H1 (cell line): Measurements from ENCODE around the gene DCTD. TPM values are rescaled to one million over a fixed set of nuclear protein-coding genes. Genes with fewer than 3 reads are reported as not detected.

Experiments
- CTCF ChIA-PET: fragments of 300-600 bp; sonication (Branson Sonifier 250); formaldehyde crosslinking; loops from one replicate; lab custom pipeline; 2021; ENCODE audit not compliant: partially characterized antibody; lab: Charles Lee
- POLR2A ChIA-PET: fragments of 300-600 bp; sonication (Branson Sonifier 250); formaldehyde crosslinking; loops from one replicate; lab custom pipeline; 2021; ENCODE audit warnings: inconsistent platforms; ENCODE audit not compliant: partially characterized antibody; lab: Charles Lee
- DNase-seq, 2 experiments: peaks; one replicate each; pipeline versions ENCODE4 v3.0.0 to v3.0.0-alpha.2; 2010 to 2022; ENCODE audit warnings: low spot score in 2 of 2, low read depth in 1 of 2, mixed read lengths in 1 of 2
- FAIRE-seq: peaks from 2 replicates; lab custom pipeline; 2011; peaks lifted over from hg19 to GRCh38; lab: Jason Lieb, UNC
- H2AFZ ChIP-seq: 2 replicates; pipeline ENCODE4 v1.8.1; 2012; ENCODE audit warnings: low read length, inconsistent platforms
- H2AK5ac ChIP-seq: 2 replicates; pipeline ENCODE4 v1.6.1; 2013; ENCODE audit warnings: low read depth, low read length
- H2BK120ac ChIP-seq: replicated peaks from 2 replicates; pipeline ENCODE3; 2013; ENCODE audit warnings: low read depth, low read length, inconsistent platforms
- H2BK12ac ChIP-seq: 2 replicates; pipeline ENCODE4 v1.6.1; 2013; ENCODE audit warnings: low read depth, low read length
- H2BK15ac ChIP-seq: 2 replicates; pipeline ENCODE4 v1.6.1; 2013; ENCODE audit warnings: low read length
- H2BK20ac ChIP-seq: 2 replicates; pipeline ENCODE4 v1.6.1; 2013; ENCODE audit warnings: low read length
- H2BK5ac ChIP-seq: 2 replicates; pipeline ENCODE4 v1.6.1; 2013; ENCODE audit warnings: low read depth, low read length
- H3K14ac ChIP-seq: 2 replicates; pipeline ENCODE4 v1.6.1; 2013; ENCODE audit warnings: inconsistent platforms; ENCODE audit not compliant: insufficient read length
- H3K18ac ChIP-seq: 2 replicates; pipeline ENCODE4 v1.6.1; 2013; ENCODE audit warnings: low read length; ENCODE audit errors: extremely low read depth
- H3K23ac ChIP-seq: 2 replicates; pipeline ENCODE4 v1.6.1; 2013; ENCODE audit warnings: inconsistent platforms; ENCODE audit not compliant: insufficient read length
- H3K23me2 ChIP-seq: 2 replicates; pipeline ENCODE4 v1.6.1; 2013; ENCODE audit warnings: low read depth, low read length
- H3K27ac ChIP-seq: 2 replicates; pipeline ENCODE4 v1.6.1; 2011; ENCODE audit warnings: low read depth, low read length, inconsistent platforms
- H3K27me3 ChIP-seq, 4 experiments: replicated peaks in 1 of 4; 1 replicate in 1 of 4; 2 replicates in 3 of 4; pipeline versions ENCODE4 v1.6.1 to v1.8.1; 2011 to 2013; ENCODE audit warnings: low read length in 3 of 4, mild to moderate bottlenecking in 3 of 4, inconsistent platforms in 2 of 4, mixed read lengths in 2 of 4, moderate library complexity in 1 of 4; ENCODE audit not compliant: control insufficient read depth in 3 of 4, insufficient read depth in 3 of 4; ENCODE audit errors: extremely low read depth in 1 of 4
- H3K36me3 ChIP-seq, 4 experiments: 2 replicates each; pipeline versions ENCODE4 v1.6.1 to v1.8.1; 2011 to 2013; ENCODE audit warnings: mild to moderate bottlenecking in 4 of 4, low read length in 3 of 4, moderate library complexity in 2 of 4, control low read depth in 1 of 4, inconsistent platforms in 1 of 4; ENCODE audit not compliant: insufficient read depth in 4 of 4, control insufficient read depth in 2 of 4
- H3K4ac ChIP-seq: replicated peaks from 2 replicates; pipeline ENCODE3; 2013; ENCODE audit warnings: low read length, low read depth, mixed read lengths, inconsistent platforms; ENCODE audit not compliant: insufficient read length
- H3K4me1 ChIP-seq, 4 experiments: replicated peaks in 1 of 4; 1 replicate in 1 of 4; 2 replicates in 3 of 4; pipeline versions ENCODE4 v1.6.1 to v1.8.1; 2011 to 2013; ENCODE audit warnings: low read length in 3 of 4, inconsistent platforms in 2 of 4, mixed read lengths in 1 of 4; ENCODE audit not compliant: insufficient read depth in 4 of 4, control insufficient read depth in 3 of 4
- H3K4me2 ChIP-seq, 2 experiments: 2 replicates each; pipeline versions ENCODE4 v1.6.1 to v1.8.1; 2011 to 2013; ENCODE audit warnings: low read depth in 2 of 2, low read length in 2 of 2, control low read depth in 1 of 2, inconsistent platforms in 1 of 2, mild to moderate bottlenecking in 1 of 2; ENCODE audit not compliant: insufficient read depth in 1 of 2
- H3K4me3 ChIP-seq, 4 experiments: fragments of 200-600, 300-600 bp in 1 of 4; sonication (generic), shearing (Covaris generic), sonication (Bioruptor Twin) in 1 of 4; 2 replicates each; pipeline versions ENCODE4 v1.5.1 to v1.8.1; 2011 to 2016; ENCODE audit warnings: low read length in 4 of 4, low read depth in 3 of 4, control low read depth in 2 of 4, inconsistent platforms in 2 of 4, mild to moderate bottlenecking in 2 of 4, mixed read lengths in 1 of 4, moderate library complexity in 1 of 4; ENCODE audit not compliant: insufficient read depth in 2 of 4; ENCODE audit errors: extremely low read depth in 1 of 4
- H3K56ac ChIP-seq: replicated peaks from 2 replicates; pipeline ENCODE3; 2013; ENCODE audit warnings: low read depth, mild to moderate bottlenecking, mixed read lengths, low read length, inconsistent platforms; ENCODE audit not compliant: insufficient read length
- H3K79me1 ChIP-seq: 2 replicates; pipeline ENCODE4 v1.6.1; 2013; ENCODE audit warnings: low read depth, low read length, control low read depth
- H3K79me2 ChIP-seq, 2 experiments: 2 replicates each; pipeline versions ENCODE4 v1.6.1 to v1.8.1; 2012 to 2013; ENCODE audit warnings: low read length in 2 of 2, mild to moderate bottlenecking in 2 of 2, inconsistent platforms in 1 of 2; ENCODE audit not compliant: insufficient read depth in 2 of 2, control insufficient read depth in 1 of 2
- H3K9ac ChIP-seq, 4 experiments: replicated peaks in 1 of 4; 1 replicate in 1 of 4; 2 replicates in 3 of 4; pipeline versions ENCODE4 v1.6.1 to v1.8.1; 2011 to 2013; ENCODE audit warnings: low read depth in 3 of 4, low read length in 3 of 4, control low read depth in 2 of 4, mild to moderate bottlenecking in 2 of 4, moderate library complexity in 2 of 4, inconsistent platforms in 1 of 4; ENCODE audit errors: extremely low read depth in 1 of 4
- H3K9me3 ChIP-seq, 2 experiments: 2 replicates each; pipeline versions ENCODE4 v1.6.1 to v1.8.1; 2012 to 2013; ENCODE audit warnings: mild to moderate bottlenecking in 2 of 2, moderate library complexity in 2 of 2, control low read depth in 1 of 2, inconsistent platforms in 1 of 2, low read depth in 1 of 2, low read length in 1 of 2, mixed read lengths in 1 of 2; ENCODE audit not compliant: insufficient read depth in 2 of 2
- H4K20me1 ChIP-seq, 2 experiments: replicated peaks in 1 of 2; 2 replicates each; pipeline versions ENCODE3 to v1.8.1; 2011 to 2013; ENCODE audit warnings: inconsistent platforms in 2 of 2, low read length in 2 of 2, mild to moderate bottlenecking in 1 of 2; ENCODE audit not compliant: insufficient read depth in 2 of 2, control insufficient read depth in 1 of 2
- H4K5ac ChIP-seq: 2 replicates; pipeline ENCODE4 v1.6.1; 2013; ENCODE audit warnings: low read length, low read depth, mixed read lengths, inconsistent platforms; ENCODE audit not compliant: insufficient read length
- H4K8ac ChIP-seq: 2 replicates; pipeline ENCODE4 v1.8.0; 2013; ENCODE audit warnings: mild to moderate bottlenecking, moderate library complexity, low read length, inconsistent platforms; ENCODE audit not compliant: insufficient read depth; ENCODE audit errors: extremely low read depth
- H4K91ac ChIP-seq: replicated peaks from 2 replicates; pipeline ENCODE3; 2013; ENCODE audit warnings: low read length, mixed read lengths, inconsistent platforms; ENCODE audit not compliant: insufficient read length
- E2F6 ChIP-seq: IDR thresholded peaks from 2 replicates; pipeline ENCODE4 v1.6.1; 2012; ENCODE audit warnings: inconsistent platforms
- HDAC6 ChIP-seq: IDR thresholded peaks from one replicate; pipeline ENCODE4 v1.7.1; 2012; ENCODE audit warnings: low read depth, mild to moderate bottlenecking, inconsistent platforms, low read length, moderate library complexity
- SIN3A ChIP-seq, 2 experiments: IDR thresholded peaks in 1 of 2; conservative IDR thresholded peaks in 1 of 2; 2 replicates each; pipeline ENCODE4 v1.6.1; 2011 to 2012; ENCODE audit warnings: low read length in 2 of 2, improper control_type of control experiment in 1 of 2, low read depth in 1 of 2, mild to moderate bottlenecking in 1 of 2
- WGBS, 2 experiments: shearing (Covaris generic) in 1 of 2; methylation state at CpG; one replicate each; pipeline versions ENCODE4 v1.1.6 to v1.1.7; 2013 to 2015; ENCODE audit warnings: low lambda C conversion rate in 2 of 2, mixed read lengths in 2 of 2, inconsistent platforms in 1 of 2, low coverage in 1 of 2, missing lambda C conversion rate in 1 of 2; ENCODE audit not compliant: insufficient replicate concordance in 2 of 2, insufficient coverage in 1 of 2, insufficient read length in 1 of 2; ENCODE audit errors: extremely low coverage in 1 of 2, missing lambda C conversion rate in 1 of 2; 5-methylcytosine and 5-hydroxymethylcytosine counted together
- polyA plus RNA-seq, 7 experiments: library from polyadenylated mRNA; depleted of rRNA in 3 of 7; stranded (reverse) in 5 of 7; unstranded in 2 of 7; fragments of >200 nt in 5 of 7; fragments of 200-250 nt in 2 of 7; gene quantifications; 1 replicate in 5 of 7; 2 replicates in 1 of 7; 4 replicates in 1 of 7; pipeline versions ENCODE4 v1.2.1 to v1.2.3, GENCODE V29; 2011 to 2013; ENCODE audit warnings: missing spikeins in 2 of 7, mixed read lengths in 2 of 7
- total RNA-seq: library from RNA; stranded (reverse); fragmentation: NEBNext Ultra II Directional; extraction: Animal tissue kit (Norgen Biotek cat#: 25700); gene quantifications from 2 replicates; pipeline ENCODE4 v1.2.1, GENCODE V29; 2021

The DCTD gene
- total and polyA plus RNA-seq, 2 of the 8 experiments (the other 6 are each of a cell fraction or from before 2014, with no cell fraction given), result 60.2 to 69.5 TPM

GRCh38 chr4:182883351-182883750 is 33.8 kb downstream of the DCTD start:
- Histone ChIP-seq H4K5ac (no peak overlapping the region), H3K56ac (no peak overlapping the region), H2AK5ac (no peak overlapping the region), H3K4ac (no peak overlapping the region), H4K8ac (no peak overlapping the region), H3K18ac (no peak overlapping the region), H2BK5ac (no peak overlapping the region), H3K79me1 (no peaks in the 10 kb centered on the region), H4K20me1 (no peaks in the 10 kb centered on the region), H3K9me3 (peaks cover 6% of the 10 kb centered on the region in 2 experiments; a peak in 1 of 4 replicates), H2BK15ac (no peak overlapping the region), H3K4me1 (peaks cover 0 to 2% (median 0%) of the 10 kb centered on the region in 4 experiments; a peak in 1 of 7 replicates), H2BK120ac (no peak overlapping the region), H2AFZ (no peak overlapping the region), H3K23ac (no peak overlapping the region), H3K14ac (no peak overlapping the region), H3K4me2 (no peak overlapping the region), H3K9ac (no peak overlapping the region), H3K79me2 (no peaks in the 10 kb centered on the region), H3K23me2 (no peaks in the 10 kb centered on the region), H3K27me3 (no peaks in the 10 kb centered on the region), H3K4me3 (no peak overlapping the region), H4K91ac (no peak overlapping the region), H2BK20ac (no peak overlapping the region), H2BK12ac (no peak overlapping the region), H3K27ac (no peak overlapping the region), H3K36me3 (peaks cover 0 to 27% (median 7%) of the 10 kb centered on the region in 4 experiments; a peak in 5 of 8 replicates)
- ChIA-PET CTCF (interaction anchor here (1.0 to 1.6 kb wide), 4 partner anchors 12 to 47 kb away, joined by 3 read pairs; no protein-coding TSS in a partner anchor), POLR2A (interaction anchor here (1.4 kb wide), 1 partner anchor 11 kb away, joined by 5 read pairs; no protein-coding TSS in a partner anchor)
- TF ChIP-seq E2F6, result no peak
- TF ChIP-seq HDAC6, result no peak
- no peak for TF ChIP-seq SIN3A (conservative IDR thresholded peaks at IDR 0.05 in 1 of 2, IDR thresholded peaks at IDR 0.05 in 1 of 2; ENCODE audit: low read depth in 1 of 2, low read length in 2 of 2)
- no peak for DNase-seq
- FAIRE-seq, result no peak
- WGBS, 2 experiments, result 88% methylated on average over 8 of the region's 8 CpGs; no CpG with 5 or more reads in 1 of the 2 experiments
